GM19099 (cell line): ENCODE measurements around the gene DMXL2.

Experiments used
- POLR2A ChIP-seq: IDR thresholded peaks from 3 replicates; pipeline ENCODE4 v1.6.1; 2011; ENCODE audit warnings: low read depth; ENCODE audit not compliant: insufficient read length; ENCODE audit errors: extremely low read depth

Gene DMXL2

GRCh38 chr15:51634591-51635198 is 12.1 kb upstream of the DMXL2 start:
- no peak for TF ChIP-seq POLR2A

GRCh38 chr15:51629612-51630011 is 7.0 kb upstream of the DMXL2 start:
- no peak for TF ChIP-seq POLR2A

- TF ChIP-seq POLR2A: no peak
Measured at GRCh38 chr15:51625236-51625635, 2.7 kb upstream of the DMXL2 start.

- no peak for TF ChIP-seq POLR2A
Measured at GRCh38 chr15:51624022-51624421, 1.5 kb upstream of the DMXL2 start.

GRCh38 chr15:51623386-51623938 is 891 bp upstream of the DMXL2 start:
- no peak for TF ChIP-seq POLR2A

- peak; percentile 29 for TF ChIP-seq POLR2A
Measured at GRCh38 chr15:51621936-51622603, 501 bp downstream of the DMXL2 start.

- TF ChIP-seq POLR2A: no peak
Measured at GRCh38 chr15:51621155-51621765, 1.3 kb downstream of the DMXL2 start.

GRCh38 chr15:51620641-51621040 is 1.9 kb downstream of the DMXL2 start:
- no peak for TF ChIP-seq POLR2A

- no peak for TF ChIP-seq POLR2A
Measured at GRCh38 chr15:51620122-51620521, 2.4 kb downstream of the DMXL2 start.

GRCh38 chr15:51619331-51620035 is 3.1 kb downstream of the DMXL2 start:
- no peak for TF ChIP-seq POLR2A

GRCh38 chr15:51617886-51618285 is 4.7 kb downstream of the DMXL2 start:
- no peak for TF ChIP-seq POLR2A

GRCh38 chr15:51613951-51614350 is 8.6 kb downstream of the DMXL2 start:
- no peak for TF ChIP-seq POLR2A

- TF ChIP-seq POLR2A: no peak
Measured at GRCh38 chr15:51603002-51603401, 19.6 kb downstream of the DMXL2 start.

GRCh38 chr15:51602484-51602883 is 20.1 kb downstream of the DMXL2 start:
- no peak for TF ChIP-seq POLR2A

- no peak for TF ChIP-seq POLR2A
Measured at GRCh38 chr15:51601801-51602200, 20.8 kb downstream of the DMXL2 start.
